ENCODE measurements around the gene IRX2. TPM values are rescaled to one million over a fixed set of nuclear protein-coding genes. Genes with fewer than 3 reads are reported as not detected.

Gene IRX2
- total and polyA plus RNA-seq, 2 of the 4 experiments (the other 2 are of a cell fraction) = 0.36 to 0.97 TPM

DNA sequence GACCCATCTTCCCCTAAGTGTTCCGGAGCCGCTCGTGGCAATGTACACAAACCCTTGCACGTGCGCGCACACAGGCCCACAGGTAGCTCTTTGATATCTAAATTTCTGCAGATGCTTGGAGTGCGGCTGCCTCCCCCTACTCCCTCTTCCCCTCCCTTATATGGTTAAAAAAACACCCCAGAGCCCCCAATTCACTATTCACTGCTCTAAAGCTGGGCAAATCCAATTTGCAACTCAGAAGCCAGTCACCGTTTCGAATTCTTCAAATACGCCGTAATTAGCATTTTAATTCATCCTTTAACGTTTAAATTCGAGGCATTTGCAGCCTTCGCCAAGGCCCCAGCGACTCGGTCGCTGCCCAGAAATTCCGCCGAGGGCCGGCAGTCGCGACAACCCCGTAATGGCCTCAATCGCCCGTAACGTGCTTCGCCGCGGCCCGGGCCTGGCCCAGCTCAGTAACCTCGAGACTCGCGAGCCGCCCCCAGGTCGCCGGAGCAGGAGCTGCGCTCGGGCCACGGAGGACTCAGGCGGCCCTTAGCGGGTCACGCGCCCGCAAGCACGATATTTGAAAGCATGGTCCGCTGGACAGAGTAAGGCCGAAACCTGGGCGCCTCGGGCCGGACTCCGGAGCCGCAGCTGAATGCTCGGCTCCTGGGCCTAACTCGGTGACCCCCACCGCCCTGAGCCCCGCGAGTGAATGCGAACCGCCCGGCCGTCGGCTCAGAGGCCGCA is 1.3 kb downstream of the IRX2 start:
- Histone ChIP-seq H3K4ac (ENCODE audit: low read depth, low read length) (no peak overlapping the region), H4K91ac (ENCODE audit: insufficient read depth, low read depth, low read length) (no peak overlapping the region), H4K5ac (ENCODE audit: low read depth, low read length) (no peak overlapping the region), H3K14ac (replicated peaks; ENCODE audit: low read depth, low read length) (no peak overlapping the region), H3K56ac (ENCODE audit: extremely low read depth, insufficient read depth, low read length) (no peak overlapping the region), H2BK20ac (ENCODE audit: low read depth, low read length) (no peak overlapping the region), H2AK9ac (replicated peaks; ENCODE audit: low read depth, low read length, poor library complexity) (no peak overlapping the region), H3K23ac (ENCODE audit: low read depth, low read length) (no peak overlapping the region), H3K27ac (ENCODE audit: insufficient read depth, low read length) (no peak overlapping the region), H4K8ac (ENCODE audit: low read depth in 2 of 2, low read length in 2 of 2) (no peak overlapping the region), H3K36me3 (ENCODE audit: control insufficient read depth, insufficient read depth, low read length) (no peaks in the 10 kb centered on the region), H3K9ac (ENCODE audit: low read depth, low read length) (no peak overlapping the region), H3K4me3 (ENCODE audit: insufficient read depth, low read depth, low read length) (0 out of 2 replicates have a peak overlapping the region, but pooled peaks have one; percentile 2), H3K27me3 (ENCODE audit: control insufficient read depth, insufficient read depth, low read length) (peaks cover 39% of the 10 kb centered on the region), H2AK5ac (ENCODE audit: low read depth, low read length) (no peak overlapping the region), H3K4me1 (ENCODE audit: control insufficient read depth, insufficient read depth, low read length) (no peaks in the 10 kb centered on the region), H2BK5ac (ENCODE audit: low read depth, low read length, poor library complexity, severe bottlenecking) (no peak overlapping the region), H3K79me1 (ENCODE audit: low read depth in 1 of 2, low read length in 2 of 2) (no peaks in the 10 kb centered on the region), H3K18ac (ENCODE audit: low read depth, low read length) (no peak overlapping the region), H2AFZ (replicated peaks; ENCODE audit: low read length, poor library complexity) (no peak overlapping the region), H4K20me1 (ENCODE audit: insufficient read depth, low read length) (no peaks in the 10 kb centered on the region), H3K9me1 (ENCODE audit: insufficient read depth, low read length) (no peaks in the 10 kb centered on the region), H3K4me2 (ENCODE audit: low read depth, low read length) (no peak overlapping the region), H2BK120ac (ENCODE audit: low read depth, low read length) (no peak overlapping the region), H2BK15ac (ENCODE audit: low read depth, low read length) (no peak overlapping the region), H3K9me3 (ENCODE audit: control insufficient read depth, insufficient read depth, low read length) (peaks cover 8% of the 10 kb centered on the region; the same call in 1 of the 2 replicates)
- dilution Hi-C loops (cut with HindIII; ENCODE audit: low sequenced_read_pairs, unreplicated experiment) (no loop called here), in situ Hi-C loops (cut with MboI; ENCODE audit: low sequenced_read_pairs) (no loop called here), intact Hi-C loops (cut with micrococcal nuclease) (no loop called here)
- DNase-seq = no peak
- POLR2A ChIA-PET (ENCODE audit: unreplicated experiment) = no interaction called here
- CTCF ChIA-PET = no interaction called here
- WGBS, 2 experiments (ENCODE audit: extremely low coverage in 2 of 2, insufficient read length in 1 of 2) = 12% methylated on average over 47 of the region's 63 CpGs; no CpG with 5 or more reads in 1 of the 2 experiments
- TF ChIP-seq POLR2A (IDR thresholded peaks at IDR 0.05; ENCODE audit: low read depth, low read length) = no peak
- TF ChIP-seq, protein P1, sequence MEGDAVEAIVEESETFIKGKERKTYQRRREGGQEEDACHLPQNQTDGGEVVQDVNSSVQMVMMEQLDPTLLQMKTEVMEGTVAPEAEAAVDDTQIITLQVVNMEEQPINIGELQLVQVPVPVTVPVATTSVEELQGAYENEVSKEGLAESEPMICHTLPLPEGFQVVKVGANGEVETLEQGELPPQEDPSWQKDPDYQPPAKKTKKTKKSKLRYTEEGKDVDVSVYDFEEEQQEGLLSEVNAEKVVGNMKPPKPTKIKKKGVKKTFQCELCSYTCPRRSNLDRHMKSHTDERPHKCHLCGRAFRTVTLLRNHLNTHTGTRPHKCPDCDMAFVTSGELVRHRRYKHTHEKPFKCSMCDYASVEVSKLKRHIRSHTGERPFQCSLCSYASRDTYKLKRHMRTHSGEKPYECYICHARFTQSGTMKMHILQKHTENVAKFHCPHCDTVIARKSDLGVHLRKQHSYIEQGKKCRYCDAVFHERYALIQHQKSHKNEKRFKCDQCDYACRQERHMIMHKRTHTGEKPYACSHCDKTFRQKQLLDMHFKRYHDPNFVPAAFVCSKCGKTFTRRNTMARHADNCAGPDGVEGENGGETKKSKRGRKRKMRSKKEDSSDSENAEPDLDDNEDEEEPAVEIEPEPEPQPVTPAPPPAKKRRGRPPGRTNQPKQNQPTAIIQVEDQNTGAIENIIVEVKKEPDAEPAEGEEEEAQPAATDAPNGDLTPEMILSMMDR (conservative IDR thresholded peaks at IDR 0.05; ENCODE audit: low read depth, low read length) = no peak
- no peak for TF ChIP-seq BHLHE40 (IDR thresholded peaks at IDR 0.05; ENCODE audit: low read depth, low read length)
- TF ChIP-seq CEBPB (IDR thresholded peaks at IDR 0.05; ENCODE audit: low read depth, low read length) = no peak
- no peak for TF ChIP-seq RCOR1 (IDR thresholded peaks at IDR 0.05; ENCODE audit: insufficient replicate concordance, low read length)
- no peak for TF ChIP-seq MAFK (IDR thresholded peaks at IDR 0.05; ENCODE audit: low read depth, low read length)
- TF ChIP-seq, protein P2, sequence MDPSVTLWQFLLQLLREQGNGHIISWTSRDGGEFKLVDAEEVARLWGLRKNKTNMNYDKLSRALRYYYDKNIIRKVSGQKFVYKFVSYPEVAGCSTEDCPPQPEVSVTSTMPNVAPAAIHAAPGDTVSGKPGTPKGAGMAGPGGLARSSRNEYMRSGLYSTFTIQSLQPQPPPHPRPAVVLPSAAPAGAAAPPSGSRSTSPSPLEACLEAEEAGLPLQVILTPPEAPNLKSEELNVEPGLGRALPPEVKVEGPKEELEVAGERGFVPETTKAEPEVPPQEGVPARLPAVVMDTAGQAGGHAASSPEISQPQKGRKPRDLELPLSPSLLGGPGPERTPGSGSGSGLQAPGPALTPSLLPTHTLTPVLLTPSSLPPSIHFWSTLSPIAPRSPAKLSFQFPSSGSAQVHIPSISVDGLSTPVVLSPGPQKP (IDR thresholded peaks at IDR 0.05; ENCODE audit: borderline replicate concordance, low read depth, low read length) = no peak
- no peak for TF ChIP-seq NFE2L2 (IDR thresholded peaks at IDR 0.05; ENCODE audit: low read depth, low read length)
- TF ChIP-seq, protein P3, sequence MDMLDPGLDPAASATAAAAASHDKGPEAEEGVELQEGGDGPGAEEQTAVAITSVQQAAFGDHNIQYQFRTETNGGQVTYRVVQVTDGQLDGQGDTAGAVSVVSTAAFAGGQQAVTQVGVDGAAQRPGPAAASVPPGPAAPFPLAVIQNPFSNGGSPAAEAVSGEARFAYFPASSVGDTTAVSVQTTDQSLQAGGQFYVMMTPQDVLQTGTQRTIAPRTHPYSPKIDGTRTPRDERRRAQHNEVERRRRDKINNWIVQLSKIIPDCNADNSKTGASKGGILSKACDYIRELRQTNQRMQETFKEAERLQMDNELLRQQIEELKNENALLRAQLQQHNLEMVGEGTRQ (IDR thresholded peaks at IDR 0.05; ENCODE audit: low read depth, low read length) = no peak
- no peak for TF ChIP-seq SMC3 (IDR thresholded peaks at IDR 0.05; ENCODE audit: low read depth, low read length)
- no peak for TF ChIP-seq CHD1 (IDR thresholded peaks at IDR 0.05; ENCODE audit: low read depth, low read length)
- TF ChIP-seq RFX5 (IDR thresholded peaks at IDR 0.05; ENCODE audit: low read depth, low read length) = no peak
- TF ChIP-seq MXI1 (IDR thresholded peaks at IDR 0.05; ENCODE audit: borderline replicate concordance, low read depth, low read length) = no peak
- TF ChIP-seq FOS (IDR thresholded peaks at IDR 0.05; ENCODE audit: low read depth, low read length) = no peak
- no peak for TF ChIP-seq RAD21 (IDR thresholded peaks at IDR 0.05; ENCODE audit: low read length)
- TF ChIP-seq MAZ (IDR thresholded peaks at IDR 0.05; ENCODE audit: borderline replicate concordance, low read depth, low read length) = no peak
- no TSS peak for BruUV-seq (replicated peaks)
- no peak for ATAC-seq (ENCODE audit: low read depth)
